Smooth muscle cell of bladder (primary cell): ENCODE data around the gene TRAPPC8. TPM values are rescaled to one million over a fixed set of nuclear protein-coding genes. Genes with fewer than 3 reads are reported as not detected.

Experiments
- total RNA-seq: library from RNA; depleted of rRNA; stranded (reverse); fragments of >200 nt; gene quantifications from 2 replicates; pipeline ENCODE4 v1.2.3, GENCODE V29; 2014

The TRAPPC8 gene
- total RNA-seq = 40.7 and 43.8 TPM in 2 replicates

GRCh38 chr18:31942999-31943877 is at the start of gene TRAPPC8:
Gene TRAPPC8 (minus strand): TSS chr18:31943128. CDS start chr18:31942764, 364 bp downstream.

Other genes starting within 250 kb of the TRAPPC8 start
- gene SLC25A52, start 182.2 kb downstream of the TRAPPC8 start, total RNA-seq = 0.14 TPM in 1 of 2 replicates, not detected in the other
- gene RNF125, start 75.7 kb upstream of the TRAPPC8 start, total RNA-seq = 0.28 TPM in 2 replicates
- gene RNF138, start 148.7 kb upstream of the TRAPPC8 start, total RNA-seq = 14.1 and 14.4 TPM in 2 replicates
- not detected in 2 replicates for gene MEP1B, start 246.9 kb upstream of the TRAPPC8 start, total RNA-seq